GM13977 (cell line): Measurements from ENCODE around the gene CAMK1D.

Source experiments
- DNase-seq: peaks from one replicate; pipeline ENCODE4 v3.0.0; 2012; ENCODE audit warnings: low spot score
- in situ Hi-C: fragments of 300-500 bp; cut with MboI; formaldehyde crosslinking; loops from one replicate; pipeline ENCODE4 v1.12.0; 2022; ENCODE audit warnings: low sequenced_read_pairs, low pct_unique_long_range_greater_than_20kb, mixed read lengths, inconsistent platforms; ENCODE audit not compliant: unreplicated experiment
- TF ChIP-seq, protein P1 (sequence below): IDR thresholded peaks from 2 replicates; pipeline ENCODE4 v1.5.1; 2012; ENCODE audit warnings: mild to moderate bottlenecking, control low read depth; ENCODE audit not compliant: insufficient read depth; ENCODE audit errors: extremely low read depth, missing control alignments

Gene CAMK1D

DNA sequence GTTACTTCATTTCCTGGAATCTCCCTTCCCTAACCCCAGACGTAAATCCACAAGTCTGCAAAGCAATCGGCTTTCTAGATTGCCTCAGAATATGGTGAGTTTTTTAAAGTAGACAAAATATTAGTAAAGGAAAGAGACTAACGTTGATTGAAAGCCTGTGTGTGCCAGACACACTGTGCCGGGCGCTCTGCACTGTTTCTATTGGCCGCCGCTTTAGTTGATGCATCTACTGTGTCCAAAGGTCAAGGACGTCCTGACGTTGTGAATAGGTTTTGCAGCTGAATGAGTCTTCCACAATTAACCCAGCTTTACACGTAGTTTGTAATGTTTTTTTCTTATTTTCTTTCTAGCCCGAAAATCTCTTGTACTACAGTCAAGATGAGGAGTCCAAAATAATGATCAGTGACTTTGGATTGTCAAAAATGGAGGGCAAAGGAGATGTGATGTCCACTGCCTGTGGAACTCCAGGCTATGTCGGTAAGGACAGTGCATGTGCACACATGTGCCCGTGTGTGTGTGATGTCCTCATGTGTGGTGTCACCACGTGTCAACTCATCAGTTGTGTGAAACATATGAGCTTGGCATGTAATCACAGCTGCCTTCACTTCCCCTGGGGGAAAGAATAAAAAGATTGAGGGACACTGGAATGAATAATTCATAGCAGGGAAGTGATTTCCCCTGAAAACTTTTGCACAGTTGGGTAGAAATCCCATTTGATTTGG lies 420.1 kb downstream of the CAMK1D start:
- no peak for DNase-seq
- in situ Hi-C loops, result no loop called here
- TF ChIP-seq, protein P1, sequence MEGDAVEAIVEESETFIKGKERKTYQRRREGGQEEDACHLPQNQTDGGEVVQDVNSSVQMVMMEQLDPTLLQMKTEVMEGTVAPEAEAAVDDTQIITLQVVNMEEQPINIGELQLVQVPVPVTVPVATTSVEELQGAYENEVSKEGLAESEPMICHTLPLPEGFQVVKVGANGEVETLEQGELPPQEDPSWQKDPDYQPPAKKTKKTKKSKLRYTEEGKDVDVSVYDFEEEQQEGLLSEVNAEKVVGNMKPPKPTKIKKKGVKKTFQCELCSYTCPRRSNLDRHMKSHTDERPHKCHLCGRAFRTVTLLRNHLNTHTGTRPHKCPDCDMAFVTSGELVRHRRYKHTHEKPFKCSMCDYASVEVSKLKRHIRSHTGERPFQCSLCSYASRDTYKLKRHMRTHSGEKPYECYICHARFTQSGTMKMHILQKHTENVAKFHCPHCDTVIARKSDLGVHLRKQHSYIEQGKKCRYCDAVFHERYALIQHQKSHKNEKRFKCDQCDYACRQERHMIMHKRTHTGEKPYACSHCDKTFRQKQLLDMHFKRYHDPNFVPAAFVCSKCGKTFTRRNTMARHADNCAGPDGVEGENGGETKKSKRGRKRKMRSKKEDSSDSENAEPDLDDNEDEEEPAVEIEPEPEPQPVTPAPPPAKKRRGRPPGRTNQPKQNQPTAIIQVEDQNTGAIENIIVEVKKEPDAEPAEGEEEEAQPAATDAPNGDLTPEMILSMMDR, result no peak

- in situ Hi-C loops, result no loop called here
- no peak for DNase-seq
- TF ChIP-seq, protein P1, result no peak
Observed at GRCh38 chr10:12771981-12772760, 422.8 kb downstream of the CAMK1D start.

GRCh38 chr10:12772797-12773587 lies 423.6 kb downstream of the CAMK1D start:
- DNase-seq, result no peak
- TF ChIP-seq, protein P1, result no peak
- in situ Hi-C loops, result no loop called here

DNA sequence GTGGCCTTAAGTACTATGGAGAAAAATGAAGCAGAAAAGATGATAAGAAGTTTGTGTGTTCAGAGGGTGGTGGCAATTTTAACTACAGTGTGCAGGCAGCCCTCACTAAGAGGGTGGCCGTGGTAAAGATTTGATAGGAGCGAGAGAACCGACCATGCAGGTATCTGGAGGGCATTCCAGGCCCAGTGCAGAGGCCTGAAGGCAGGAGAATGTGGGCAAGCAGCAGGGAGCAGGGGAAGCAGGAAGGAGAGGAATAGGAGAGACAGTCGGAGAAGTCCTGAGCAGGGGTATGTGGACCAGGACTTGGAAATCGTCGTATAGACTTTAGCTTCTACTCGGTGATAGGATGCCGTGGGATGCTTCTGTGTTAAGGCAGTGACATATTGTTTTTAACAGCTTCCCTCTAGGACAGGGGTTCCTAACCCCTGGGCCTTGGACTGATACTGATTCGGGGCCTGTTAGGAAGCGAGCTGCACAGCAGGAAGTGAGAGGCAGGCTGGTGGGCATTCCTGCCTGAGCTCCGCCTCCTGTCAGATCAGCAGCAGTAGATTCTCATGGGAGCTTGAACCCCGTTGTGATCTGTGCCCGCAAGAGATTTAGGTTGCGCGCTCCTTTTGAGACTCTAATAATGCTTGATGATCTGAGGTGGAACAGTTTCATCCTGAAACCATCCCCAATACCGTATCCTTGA lies 425.0 kb downstream of the CAMK1D start:
- in situ Hi-C loops, result no loop called here
- DNase-seq, result no peak
- TF ChIP-seq, protein P1, result no peak

- in situ Hi-C loops, result no loop called here
- TF ChIP-seq, protein P1, result no peak
Observed at GRCh38 chr10:12777840-12778585, 428.7 kb downstream of the CAMK1D start.

More at GRCh38 chr10:12777840-12778585, 428.7 kb downstream of the CAMK1D start:
- no peak for DNase-seq
